GM12864 (cell line): Measurements from ENCODE around the gene CNIH3.
"Not testable (repeated sequence)": the region's sequence is repeated elsewhere in the genome, so short reads cannot be mapped to it uniquely, and the experiment has no call there.

Experiments used
- DNase-seq: peaks from one replicate; pipeline ENCODE4 v3.0.0-alpha.2; 2011; ENCODE audit warnings: low read depth
- H3K4me3 ChIP-seq: 2 replicates; pipeline ENCODE4 v1.5.1; 2011; ENCODE audit warnings: mild to moderate bottlenecking, low read depth, low read length, control low read depth
- TF ChIP-seq, protein P1 (sequence below): IDR thresholded peaks from 2 replicates; pipeline ENCODE4 v1.5.1; 2011; ENCODE audit warnings: low read depth, mild to moderate bottlenecking, moderate library complexity, low read length, control low read depth, inconsistent platforms; ENCODE audit errors: missing control alignments

Gene CNIH3

GRCh38 chr1:224703702-224704101, 87.6 kb downstream of the CNIH3 start:
- TF ChIP-seq, protein P1, sequence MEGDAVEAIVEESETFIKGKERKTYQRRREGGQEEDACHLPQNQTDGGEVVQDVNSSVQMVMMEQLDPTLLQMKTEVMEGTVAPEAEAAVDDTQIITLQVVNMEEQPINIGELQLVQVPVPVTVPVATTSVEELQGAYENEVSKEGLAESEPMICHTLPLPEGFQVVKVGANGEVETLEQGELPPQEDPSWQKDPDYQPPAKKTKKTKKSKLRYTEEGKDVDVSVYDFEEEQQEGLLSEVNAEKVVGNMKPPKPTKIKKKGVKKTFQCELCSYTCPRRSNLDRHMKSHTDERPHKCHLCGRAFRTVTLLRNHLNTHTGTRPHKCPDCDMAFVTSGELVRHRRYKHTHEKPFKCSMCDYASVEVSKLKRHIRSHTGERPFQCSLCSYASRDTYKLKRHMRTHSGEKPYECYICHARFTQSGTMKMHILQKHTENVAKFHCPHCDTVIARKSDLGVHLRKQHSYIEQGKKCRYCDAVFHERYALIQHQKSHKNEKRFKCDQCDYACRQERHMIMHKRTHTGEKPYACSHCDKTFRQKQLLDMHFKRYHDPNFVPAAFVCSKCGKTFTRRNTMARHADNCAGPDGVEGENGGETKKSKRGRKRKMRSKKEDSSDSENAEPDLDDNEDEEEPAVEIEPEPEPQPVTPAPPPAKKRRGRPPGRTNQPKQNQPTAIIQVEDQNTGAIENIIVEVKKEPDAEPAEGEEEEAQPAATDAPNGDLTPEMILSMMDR = no peak
- DNase-seq = no peak
- H3K4me3 ChIP-seq = no peak overlapping the region

DNA sequence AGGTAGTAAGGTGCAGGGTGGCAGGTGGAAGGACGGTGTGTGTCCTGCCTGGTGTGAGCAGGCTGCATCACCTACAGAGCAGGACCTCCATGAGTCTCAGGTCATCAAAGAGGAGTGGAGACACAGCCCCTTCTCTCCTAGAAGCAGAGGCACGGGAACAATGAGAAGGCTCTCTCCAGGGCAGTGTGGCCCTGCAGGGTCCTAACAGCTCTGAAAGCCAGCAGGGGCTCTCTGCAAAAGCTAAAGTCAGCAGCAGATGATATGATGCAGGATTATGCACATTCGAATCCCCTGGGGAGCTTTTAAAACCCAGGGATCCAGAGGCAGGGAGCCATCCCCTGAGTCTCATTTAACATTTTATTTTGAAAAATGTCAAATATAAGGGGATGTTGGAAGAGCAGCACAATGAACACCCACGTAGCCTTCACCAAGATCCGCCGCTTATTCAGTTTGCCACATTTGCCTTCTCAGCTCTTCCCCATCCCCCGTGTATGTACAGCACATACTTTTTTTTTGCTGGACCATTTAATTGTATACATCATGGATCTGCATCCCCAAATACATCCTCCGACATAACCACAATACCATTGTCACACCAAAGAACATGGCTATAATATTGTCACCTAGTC, 88.1 kb downstream of the CNIH3 start:
- TF ChIP-seq, protein P1 = no peak
- H3K4me3 ChIP-seq = no peak overlapping the region
- DNase-seq = no peak

- TF ChIP-seq, protein P1 = no peak
- no peak for DNase-seq
- H3K4me3 ChIP-seq = no peak overlapping the region
These were observed 89.5 kb downstream of the CNIH3 start for GRCh38 chr1:224705578-224705977.

DNA sequence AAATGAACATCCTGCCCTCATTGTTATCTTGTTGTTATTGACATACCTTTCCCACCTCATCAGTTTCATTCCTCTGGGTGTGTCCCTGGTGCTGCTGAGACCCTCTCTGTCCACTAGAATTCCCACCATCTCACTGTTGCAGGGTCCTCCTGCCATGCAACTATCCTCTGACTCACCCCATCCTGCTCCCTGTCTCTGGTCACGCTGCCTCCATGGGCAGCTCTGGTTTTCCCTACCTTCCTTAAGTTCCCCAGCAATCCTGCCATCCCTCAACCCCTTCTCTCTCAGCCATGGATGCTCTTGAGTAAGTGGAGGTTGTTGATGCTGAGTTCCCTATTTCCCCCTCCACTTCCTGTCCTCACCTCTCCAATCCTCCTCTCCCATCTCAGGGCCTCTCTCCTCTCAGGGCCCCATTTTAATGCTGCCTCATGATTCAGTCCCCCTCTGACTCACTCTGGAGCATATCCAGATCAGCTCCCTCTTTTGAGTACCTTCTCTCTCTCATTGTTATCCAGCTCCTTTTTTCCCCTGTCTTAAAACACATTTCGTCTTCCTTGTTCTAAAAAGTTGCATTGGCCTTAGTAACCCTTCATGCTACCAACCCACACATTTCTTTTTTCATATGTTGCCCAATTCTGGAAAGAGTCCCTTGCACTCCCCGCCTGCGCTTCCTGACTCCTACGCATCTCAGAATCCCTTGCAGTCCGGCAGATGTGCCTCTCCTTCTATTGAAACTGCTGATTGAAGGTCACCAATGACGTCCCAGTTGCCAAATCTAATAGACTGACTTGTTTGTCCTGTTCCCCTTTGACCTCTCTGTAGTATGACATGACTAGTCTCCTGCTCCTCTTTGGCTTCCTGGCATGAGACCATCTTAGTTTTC, 92.0 kb downstream of the CNIH3 start:
- TF ChIP-seq, protein P1 = no peak
- DNase-seq = no peak
- no peak overlapping the region for H3K4me3 ChIP-seq

DNA sequence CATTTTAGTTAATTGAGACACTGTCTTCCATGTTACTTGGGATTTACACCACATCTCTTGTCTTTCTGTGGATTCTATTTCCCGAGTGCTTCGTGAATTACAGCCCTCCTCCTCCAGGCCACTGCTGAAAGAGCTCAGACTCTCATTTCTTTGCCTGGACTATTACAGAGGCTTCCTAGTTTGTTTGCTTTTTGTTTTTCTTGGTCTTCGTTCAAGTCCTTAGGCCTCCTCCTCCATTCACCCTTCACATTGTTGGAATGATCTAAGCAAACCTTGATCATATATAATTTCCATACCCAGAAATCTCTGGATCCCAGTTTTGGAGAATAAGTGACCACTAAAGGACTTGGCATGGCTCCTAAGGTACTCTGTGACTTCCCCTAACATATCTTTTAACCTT, 94.1 kb downstream of the CNIH3 start:
- no peak for DNase-seq
- TF ChIP-seq, protein P1 = no peak
- H3K4me3 ChIP-seq = no peak overlapping the region

DNA sequence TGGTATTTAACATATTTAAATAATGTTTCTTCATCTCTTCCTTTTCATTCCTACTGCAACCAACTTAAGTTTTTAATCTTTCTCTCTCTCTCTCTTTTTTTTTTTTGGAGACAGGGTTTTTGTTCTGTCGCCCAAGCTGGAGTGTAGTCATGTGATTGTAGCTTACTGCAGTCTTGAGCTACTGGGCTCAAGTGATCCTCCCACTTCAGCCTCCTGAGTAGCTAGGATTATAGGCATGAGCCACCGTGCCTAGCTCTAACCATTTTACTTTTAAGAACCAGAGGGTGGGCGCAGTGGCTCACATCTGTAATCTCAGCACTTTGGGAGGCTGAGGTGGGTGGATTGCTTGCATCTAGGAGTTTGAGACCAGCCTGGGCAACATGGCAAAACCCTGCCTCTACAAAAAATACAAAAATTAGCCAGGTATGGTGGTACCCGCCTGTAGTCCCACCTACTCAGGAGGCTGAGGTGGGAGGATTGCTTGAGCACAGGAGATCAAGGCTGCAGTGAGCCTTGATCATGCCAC, 95.2 kb downstream of the CNIH3 start:
- not testable (repeated sequence) for H3K4me3 ChIP-seq, DNase-seq

GRCh38 chr1:224711876-224712275, 95.8 kb downstream of the CNIH3 start:
- H3K4me3 ChIP-seq = no peak overlapping the region
- TF ChIP-seq, protein P1 = no peak
- DNase-seq = no peak
